K562 (cell line): ENCODE measurements around the gene PPP1R37.

Experiments
- CBFB ChIP-seq: sonication (generic); formaldehyde crosslinking; IDR thresholded peaks from 2 replicates; pipeline ENCODE4 v1.4.0; 2020; ENCODE audit warnings: mild to moderate bottlenecking, missing genetic modification reagents
- CHD2 ChIP-seq: IDR thresholded peaks from 2 replicates; pipeline ENCODE4 v1.6.1; 2011; ENCODE audit warnings: low read depth, low read length
- CREM ChIP-seq: IDR thresholded peaks from 2 replicates; pipeline ENCODE4 v1.6.1; 2014; ENCODE audit warnings: antibody characterized with exemption, low read depth
- HMG20A ChIP-seq: fragments of 450-650 bp; formaldehyde crosslinking; conservative IDR thresholded peaks from 2 replicates; pipeline ENCODE4 v1.4.0; 2020; ENCODE audit warnings: mild to moderate bottlenecking, mixed read lengths
- MTF1 ChIP-seq: fragments of 250-450 bp; sonication (Bioruptor Pico); IDR thresholded peaks from 2 replicates; pipeline ENCODE4 v1.9.0; 2021; ENCODE audit warnings: moderate library complexity, mild to moderate bottlenecking, inconsistent platforms, borderline replicate concordance
- POLR2AphosphoS2 ChIP-seq: IDR thresholded peaks from 2 replicates; pipeline ENCODE4 v1.6.1; 2012; ENCODE audit warnings: low read length, improper control_type of control experiment
- POLR2H ChIP-seq: IDR thresholded peaks from 2 replicates; pipeline ENCODE4 v1.6.1; 2016; ENCODE audit warnings: missing genetic modification characterization, low read depth, mild to moderate bottlenecking, control low read depth, missing compliant biosample characterization, moderate library complexity
- RAD21 ChIP-seq, 2 experiments: fragments of 250-450 bp in 1 of 2; fragments of 450-650 bp in 1 of 2; sonication (Bioruptor Pico) in 1 of 2; formaldehyde crosslinking in 1 of 2; IDR thresholded peaks in 1 of 2; conservative IDR thresholded peaks in 1 of 2; 2 replicates each; pipeline versions ENCODE4 v1.4.0 to v1.8.0; 2020 to 2022; ENCODE audit warnings: mild to moderate bottlenecking in 2 of 2, moderate library complexity in 1 of 2
- ZNF253 ChIP-seq: fragments of 250-450 bp; sonication (Bioruptor Pico); conservative IDR thresholded peaks from 2 replicates; pipeline ENCODE4 v1.6.1; 2021; ENCODE audit warnings: mild to moderate bottlenecking
- ZNF507 ChIP-seq: conservative IDR thresholded peaks from 2 replicates; pipeline ENCODE4 v1.6.1; 2017; ENCODE audit warnings: missing genetic modification characterization, missing compliant biosample characterization
- TF ChIP-seq, protein P1 (sequence below), 2 experiments: fragments of 450-650 bp in 1 of 2; IDR thresholded peaks; 2 replicates each; pipeline ENCODE4 v1.6.1; 2011 to 2017; ENCODE audit warnings: low read depth in 2 of 2, antibody characterized with exemption in 1 of 2, borderline replicate concordance in 1 of 2, low read length in 1 of 2, mild to moderate bottlenecking in 1 of 2, mixed read lengths in 1 of 2; ENCODE audit not compliant: control insufficient read depth in 1 of 2
- TF ChIP-seq, protein P2 (sequence below), 3 experiments: IDR thresholded peaks in 2 of 3; conservative IDR thresholded peaks in 1 of 3; 2 replicates each; pipeline ENCODE4 v1.5.1; 2011 to 2012; ENCODE audit warnings: low read length in 3 of 3, mild to moderate bottlenecking in 3 of 3, control low read depth in 2 of 3, improper control_type of control experiment in 1 of 3, inconsistent platforms in 1 of 3, low read depth in 1 of 3, mixed read lengths in 1 of 3, moderate library complexity in 1 of 3; ENCODE audit not compliant: insufficient read depth in 2 of 3
- TF ChIP-seq, protein P3 (sequence below): fragments of 250-450 bp; sonication (Bioruptor Pico); IDR thresholded peaks from 2 replicates; pipeline ENCODE4 v1.9.0; 2021; ENCODE audit warnings: mild to moderate bottlenecking, inconsistent platforms
- TF ChIP-seq, protein P4 (sequence below): sonication (generic); formaldehyde crosslinking; IDR thresholded peaks from 2 replicates; pipeline ENCODE4 v1.8.1; 2023; ENCODE audit warnings: mild to moderate bottlenecking, missing genetic modification reagents

DNA sequence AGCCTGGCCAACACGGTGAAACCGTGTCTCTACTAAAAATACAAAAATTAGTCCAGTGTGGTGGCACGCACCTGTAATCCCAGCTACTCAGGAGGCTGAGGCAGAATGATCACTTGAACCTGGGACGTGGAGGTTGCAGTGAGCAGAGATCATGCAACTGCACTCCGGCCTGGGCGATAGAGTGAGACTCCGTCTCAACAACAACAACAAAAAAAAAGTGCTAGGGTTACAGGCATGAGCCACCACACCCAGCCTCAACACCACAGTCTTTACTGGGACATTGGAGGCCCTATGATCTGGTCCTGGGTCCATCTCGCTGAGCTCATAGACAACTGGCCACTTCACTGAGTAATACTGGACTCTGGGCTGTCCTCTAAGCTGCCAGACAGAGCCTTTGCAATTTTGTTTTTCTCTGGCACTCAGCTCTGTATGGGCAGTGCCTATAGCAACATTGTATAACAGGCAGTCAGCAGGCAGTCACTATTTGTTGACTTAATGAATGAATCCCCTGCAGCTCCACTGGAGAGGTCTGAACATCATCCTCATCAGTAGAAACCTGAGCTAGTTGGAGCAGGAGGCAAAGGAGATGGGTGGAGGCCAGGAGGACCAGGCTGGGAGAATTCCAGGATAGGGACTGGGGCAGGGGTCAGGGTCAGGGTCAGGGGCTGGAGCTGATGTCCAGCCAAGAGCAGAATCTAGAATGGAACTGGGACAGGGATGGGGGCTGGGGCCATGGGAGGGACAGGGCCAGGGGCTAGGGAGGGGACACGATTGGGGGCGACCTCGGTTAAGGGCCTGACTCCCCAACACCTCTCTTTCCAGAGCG, 93.7 kb downstream of the PPP1R37 start:
- TF ChIP-seq HMG20A (no peak), POLR2H (tag) (no peak), CHD2 (no peak), ZNF253 (CRISPR knock-in tag) (no peak), POLR2AphosphoS2 (no peak), RAD21 (CRISPR knock-in tag; conservative IDR thresholded peaks at IDR 0.05 in 1 of 2, IDR thresholded peaks at IDR 0.05 in 1 of 2) (no peak), MTF1 (CRISPR knock-in tag) (no peak), ZNF507 (tag) (no peak), CBFB (no peak), CREM (no peak)
- TF ChIP-seq, protein P1, sequence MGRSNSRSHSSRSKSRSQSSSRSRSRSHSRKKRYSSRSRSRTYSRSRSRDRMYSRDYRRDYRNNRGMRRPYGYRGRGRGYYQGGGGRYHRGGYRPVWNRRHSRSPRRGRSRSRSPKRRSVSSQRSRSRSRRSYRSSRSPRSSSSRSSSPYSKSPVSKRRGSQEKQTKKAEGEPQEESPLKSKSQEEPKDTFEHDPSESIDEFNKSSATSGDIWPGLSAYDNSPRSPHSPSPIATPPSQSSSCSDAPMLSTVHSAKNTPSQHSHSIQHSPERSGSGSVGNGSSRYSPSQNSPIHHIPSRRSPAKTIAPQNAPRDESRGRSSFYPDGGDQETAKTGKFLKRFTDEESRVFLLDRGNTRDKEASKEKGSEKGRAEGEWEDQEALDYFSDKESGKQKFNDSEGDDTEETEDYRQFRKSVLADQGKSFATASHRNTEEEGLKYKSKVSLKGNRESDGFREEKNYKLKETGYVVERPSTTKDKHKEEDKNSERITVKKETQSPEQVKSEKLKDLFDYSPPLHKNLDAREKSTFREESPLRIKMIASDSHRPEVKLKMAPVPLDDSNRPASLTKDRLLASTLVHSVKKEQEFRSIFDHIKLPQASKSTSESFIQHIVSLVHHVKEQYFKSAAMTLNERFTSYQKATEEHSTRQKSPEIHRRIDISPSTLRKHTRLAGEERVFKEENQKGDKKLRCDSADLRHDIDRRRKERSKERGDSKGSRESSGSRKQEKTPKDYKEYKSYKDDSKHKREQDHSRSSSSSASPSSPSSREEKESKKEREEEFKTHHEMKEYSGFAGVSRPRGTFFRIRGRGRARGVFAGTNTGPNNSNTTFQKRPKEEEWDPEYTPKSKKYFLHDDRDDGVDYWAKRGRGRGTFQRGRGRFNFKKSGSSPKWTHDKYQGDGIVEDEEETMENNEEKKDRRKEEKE (IDR thresholded peaks at IDR 0.05; ENCODE audit: borderline replicate concordance in 1 of 2, control insufficient read depth in 1 of 2, low read depth in 2 of 2, low read length in 1 of 2): no peak
- TF ChIP-seq, protein P2, sequence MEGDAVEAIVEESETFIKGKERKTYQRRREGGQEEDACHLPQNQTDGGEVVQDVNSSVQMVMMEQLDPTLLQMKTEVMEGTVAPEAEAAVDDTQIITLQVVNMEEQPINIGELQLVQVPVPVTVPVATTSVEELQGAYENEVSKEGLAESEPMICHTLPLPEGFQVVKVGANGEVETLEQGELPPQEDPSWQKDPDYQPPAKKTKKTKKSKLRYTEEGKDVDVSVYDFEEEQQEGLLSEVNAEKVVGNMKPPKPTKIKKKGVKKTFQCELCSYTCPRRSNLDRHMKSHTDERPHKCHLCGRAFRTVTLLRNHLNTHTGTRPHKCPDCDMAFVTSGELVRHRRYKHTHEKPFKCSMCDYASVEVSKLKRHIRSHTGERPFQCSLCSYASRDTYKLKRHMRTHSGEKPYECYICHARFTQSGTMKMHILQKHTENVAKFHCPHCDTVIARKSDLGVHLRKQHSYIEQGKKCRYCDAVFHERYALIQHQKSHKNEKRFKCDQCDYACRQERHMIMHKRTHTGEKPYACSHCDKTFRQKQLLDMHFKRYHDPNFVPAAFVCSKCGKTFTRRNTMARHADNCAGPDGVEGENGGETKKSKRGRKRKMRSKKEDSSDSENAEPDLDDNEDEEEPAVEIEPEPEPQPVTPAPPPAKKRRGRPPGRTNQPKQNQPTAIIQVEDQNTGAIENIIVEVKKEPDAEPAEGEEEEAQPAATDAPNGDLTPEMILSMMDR (IDR thresholded peaks at IDR 0.05 in 2 of 3, conservative IDR thresholded peaks at IDR 0.05 in 1 of 3; ENCODE audit: insufficient read depth in 2 of 3, low read depth in 1 of 3, low read length in 3 of 3): no peak
- TF ChIP-seq, protein P3, sequence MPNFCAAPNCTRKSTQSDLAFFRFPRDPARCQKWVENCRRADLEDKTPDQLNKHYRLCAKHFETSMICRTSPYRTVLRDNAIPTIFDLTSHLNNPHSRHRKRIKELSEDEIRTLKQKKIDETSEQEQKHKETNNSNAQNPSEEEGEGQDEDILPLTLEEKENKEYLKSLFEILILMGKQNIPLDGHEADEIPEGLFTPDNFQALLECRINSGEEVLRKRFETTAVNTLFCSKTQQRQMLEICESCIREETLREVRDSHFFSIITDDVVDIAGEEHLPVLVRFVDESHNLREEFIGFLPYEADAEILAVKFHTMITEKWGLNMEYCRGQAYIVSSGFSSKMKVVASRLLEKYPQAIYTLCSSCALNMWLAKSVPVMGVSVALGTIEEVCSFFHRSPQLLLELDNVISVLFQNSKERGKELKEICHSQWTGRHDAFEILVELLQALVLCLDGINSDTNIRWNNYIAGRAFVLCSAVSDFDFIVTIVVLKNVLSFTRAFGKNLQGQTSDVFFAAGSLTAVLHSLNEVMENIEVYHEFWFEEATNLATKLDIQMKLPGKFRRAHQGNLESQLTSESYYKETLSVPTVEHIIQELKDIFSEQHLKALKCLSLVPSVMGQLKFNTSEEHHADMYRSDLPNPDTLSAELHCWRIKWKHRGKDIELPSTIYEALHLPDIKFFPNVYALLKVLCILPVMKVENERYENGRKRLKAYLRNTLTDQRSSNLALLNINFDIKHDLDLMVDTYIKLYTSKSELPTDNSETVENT (CRISPR knock-in tag): no peak
- TF ChIP-seq, protein P4, sequence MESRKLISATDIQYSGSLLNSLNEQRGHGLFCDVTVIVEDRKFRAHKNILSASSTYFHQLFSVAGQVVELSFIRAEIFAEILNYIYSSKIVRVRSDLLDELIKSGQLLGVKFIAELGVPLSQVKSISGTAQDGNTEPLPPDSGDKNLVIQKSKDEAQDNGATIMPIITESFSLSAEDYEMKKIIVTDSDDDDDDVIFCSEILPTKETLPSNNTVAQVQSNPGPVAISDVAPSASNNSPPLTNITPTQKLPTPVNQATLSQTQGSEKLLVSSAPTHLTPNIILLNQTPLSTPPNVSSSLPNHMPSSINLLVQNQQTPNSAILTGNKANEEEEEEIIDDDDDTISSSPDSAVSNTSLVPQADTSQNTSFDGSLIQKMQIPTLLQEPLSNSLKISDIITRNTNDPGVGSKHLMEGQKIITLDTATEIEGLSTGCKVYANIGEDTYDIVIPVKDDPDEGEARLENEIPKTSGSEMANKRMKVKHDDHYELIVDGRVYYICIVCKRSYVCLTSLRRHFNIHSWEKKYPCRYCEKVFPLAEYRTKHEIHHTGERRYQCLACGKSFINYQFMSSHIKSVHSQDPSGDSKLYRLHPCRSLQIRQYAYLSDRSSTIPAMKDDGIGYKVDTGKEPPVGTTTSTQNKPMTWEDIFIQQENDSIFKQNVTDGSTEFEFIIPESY (CRISPR knock-in tag): no peak
